Hematopoietic multipotent progenitor cell treated with erythropoietin and hydrocortisone succinate and interleukin-3 and kit ligand, for 8 days (in vitro differentiated cells): ENCODE data around the gene VPS13C.

ENCODE experiments used
- DNase-seq: peaks from one replicate; pipeline ENCODE4 v3.0.0-alpha.2; 2015

The VPS13C gene

DNA sequence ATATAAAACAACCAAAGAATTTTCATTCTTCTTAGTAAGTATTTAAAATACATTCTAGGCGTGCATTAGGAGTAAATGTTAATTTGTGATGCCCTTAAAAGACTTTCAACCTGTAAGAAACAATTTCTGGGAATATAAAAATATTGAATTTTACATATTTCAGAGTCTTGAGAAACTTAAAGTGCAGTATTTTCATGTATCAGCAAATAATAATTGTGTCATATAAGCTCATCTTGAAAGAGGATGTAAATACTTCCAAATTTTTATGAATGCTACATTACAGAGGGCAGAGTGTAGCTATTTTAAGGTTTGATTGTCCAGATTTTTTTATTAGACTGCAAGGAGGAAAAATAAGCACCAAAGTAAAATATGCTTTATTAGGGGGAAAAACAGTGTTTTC is 207.1 kb downstream of the VPS13C start:
- DNase-seq, result no peak

- DNase-seq, result no peak
Observed at GRCh38 chr15:61851955-61852354, 208.3 kb downstream of the VPS13C start.

- DNase-seq, result no peak
Observed at GRCh38 chr15:61849447-61849846, 210.8 kb downstream of the VPS13C start.

DNA sequence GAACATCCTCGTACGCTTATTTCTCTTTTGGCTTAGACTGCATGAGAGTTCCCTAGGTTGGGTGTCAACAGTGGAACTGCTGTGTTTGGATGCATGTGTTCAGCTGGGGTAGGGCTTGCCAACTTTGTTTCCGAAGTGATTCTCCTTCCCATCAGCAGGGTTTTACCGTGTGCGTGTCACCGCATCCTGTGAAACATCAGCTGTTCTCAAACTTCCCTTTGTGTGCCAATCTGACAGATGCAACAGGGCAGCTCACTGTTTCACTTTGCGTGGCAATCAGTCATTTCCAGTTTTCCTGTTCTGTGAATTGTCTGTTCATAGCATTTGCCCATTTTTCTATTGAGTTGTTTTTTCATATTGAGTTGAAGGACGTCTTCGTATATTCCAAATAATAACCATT is 218.8 kb downstream of the VPS13C start:
- no peak for DNase-seq

DNA sequence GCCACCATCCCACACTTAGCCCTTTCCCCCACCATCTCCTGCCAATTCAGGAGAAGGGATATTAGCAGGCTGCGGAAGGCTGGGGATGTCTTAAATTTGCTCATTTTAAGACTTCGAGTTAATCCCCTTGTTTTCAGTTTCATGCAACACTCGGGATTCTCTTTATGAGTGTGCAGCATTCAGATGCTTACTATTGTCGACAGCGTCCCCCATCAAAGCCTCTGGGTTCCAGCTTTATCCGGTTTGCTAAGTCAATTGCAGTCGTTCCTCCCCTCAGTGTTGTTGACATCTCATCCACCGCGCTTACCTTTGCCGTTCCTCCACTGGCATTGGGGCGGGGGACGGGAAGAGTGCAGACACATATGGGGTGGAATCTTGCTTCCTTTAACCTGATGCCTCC is 220.2 kb downstream of the VPS13C start:
- DNase-seq, result no peak

- no peak for DNase-seq
Observed at GRCh38 chr15:61839546-61839945, 220.7 kb downstream of the VPS13C start.

- DNase-seq, result peak; percentile 48
Observed at GRCh38 chr15:61835496-61836106, 224.6 kb downstream of the VPS13C start.

- DNase-seq, result no peak
Observed at GRCh38 chr15:61835029-61835428, 225.2 kb downstream of the VPS13C start.

DNA sequence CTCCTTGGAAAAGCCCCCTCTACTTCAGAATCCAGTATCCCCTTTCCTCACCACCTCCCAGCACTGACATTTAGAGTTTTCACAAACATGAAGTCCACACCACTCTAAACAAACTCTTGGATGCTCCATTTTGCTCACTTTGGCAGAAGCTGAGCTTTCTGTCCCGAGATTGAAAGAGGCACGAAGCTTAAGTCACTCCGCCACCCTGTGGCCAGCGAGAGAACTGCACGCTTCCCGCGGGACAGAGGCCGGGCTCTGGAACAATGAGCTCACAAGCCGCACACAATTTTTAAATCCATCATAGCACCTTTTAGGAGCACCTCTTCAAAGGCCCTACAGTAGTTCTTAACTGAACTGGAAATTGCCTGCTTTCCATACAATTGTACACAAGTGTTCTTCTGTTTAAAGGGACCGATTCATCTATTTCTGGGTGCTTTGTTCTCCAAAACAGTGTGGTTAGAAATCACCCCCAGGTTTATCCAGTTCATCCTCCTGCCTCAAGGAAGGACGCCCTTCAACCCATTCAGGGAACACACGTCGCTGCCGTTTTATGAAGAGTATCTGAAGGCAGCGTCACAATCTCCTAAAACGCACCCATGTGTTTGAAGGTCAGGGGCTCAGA is 226.1 kb downstream of the VPS13C start:
- peak; percentile 62 for DNase-seq

GRCh38 chr15:61832223-61832622 is 228.0 kb downstream of the VPS13C start:
- DNase-seq, result no peak

DNA sequence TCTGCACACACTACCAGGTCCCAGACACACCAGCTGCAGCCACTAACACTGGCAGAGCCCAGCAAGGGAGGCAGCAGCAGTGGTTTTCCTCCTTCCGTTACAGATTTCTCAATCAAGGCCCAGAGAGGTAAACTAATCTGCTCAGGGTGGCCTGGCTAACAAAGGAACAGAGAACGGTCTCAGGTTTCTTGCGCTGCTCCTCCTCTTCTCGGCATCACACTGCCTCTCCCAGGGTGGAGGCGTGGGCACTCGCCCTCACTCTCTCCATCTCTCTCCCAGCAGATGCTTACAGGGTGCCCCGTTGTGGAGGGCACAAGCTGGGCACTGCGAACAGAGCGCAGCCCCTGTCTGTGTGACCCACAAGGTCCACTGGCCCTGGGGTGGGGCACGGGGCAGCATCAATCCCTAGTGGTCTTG is 228.7 kb downstream of the VPS13C start:
- no peak for DNase-seq

- no peak for DNase-seq
Observed at GRCh38 chr15:61830536-61831330, 229.5 kb downstream of the VPS13C start.

GRCh38 chr15:61829514-61829889 is 230.7 kb downstream of the VPS13C start:
- no peak for DNase-seq

DNA sequence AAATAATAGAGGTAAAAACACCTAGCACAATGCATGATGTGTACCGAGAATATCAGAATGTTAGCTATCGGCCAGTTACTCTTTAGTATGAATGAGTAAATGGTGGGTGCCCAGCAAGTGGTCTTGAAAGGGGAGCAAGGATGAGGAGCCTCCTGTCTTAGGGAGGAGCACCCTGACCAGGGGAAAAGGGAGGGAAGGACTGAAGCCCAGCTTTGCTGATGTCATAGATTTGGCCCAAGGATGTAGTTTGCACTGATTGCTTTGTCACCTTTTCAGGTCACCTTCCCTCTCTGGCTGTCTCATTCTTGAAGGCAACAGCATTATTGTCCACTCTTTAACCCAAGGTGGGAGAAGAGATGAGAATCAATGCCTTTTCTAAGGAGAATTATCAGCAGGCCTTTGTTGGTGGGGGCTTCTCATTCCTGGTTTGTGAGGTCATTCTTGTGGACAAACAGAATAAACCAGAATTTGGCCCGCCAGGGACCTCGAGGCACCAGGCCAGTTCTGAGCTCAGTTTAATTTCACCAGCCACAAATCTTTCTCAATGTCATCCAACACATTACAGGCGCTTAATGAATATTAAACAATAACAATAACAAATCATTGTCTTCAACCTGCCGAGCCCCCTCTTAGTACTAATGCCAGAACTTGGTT is 231.3 kb downstream of the VPS13C start:
- DNase-seq, result no peak

DNA sequence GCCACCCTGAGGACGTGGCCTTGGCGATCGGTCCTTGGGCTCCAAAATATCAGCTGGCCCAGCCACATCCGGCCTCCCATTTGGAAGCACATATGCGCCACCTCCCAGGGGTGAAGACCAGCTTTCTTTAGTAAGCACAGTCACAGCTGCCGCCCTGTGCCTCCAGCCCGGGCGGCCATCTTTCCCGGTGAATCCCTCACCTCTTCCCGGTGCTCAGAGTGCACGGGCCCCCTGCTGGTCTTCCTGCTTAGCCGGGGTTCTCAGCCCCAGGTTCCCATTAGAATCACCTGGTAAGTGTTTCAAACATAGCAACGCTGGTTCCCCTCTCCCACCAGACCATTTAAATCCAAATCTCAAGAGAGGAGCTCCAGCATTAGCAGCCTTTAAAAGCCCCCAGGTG is 232.2 kb downstream of the VPS13C start:
- no peak for DNase-seq

DNA sequence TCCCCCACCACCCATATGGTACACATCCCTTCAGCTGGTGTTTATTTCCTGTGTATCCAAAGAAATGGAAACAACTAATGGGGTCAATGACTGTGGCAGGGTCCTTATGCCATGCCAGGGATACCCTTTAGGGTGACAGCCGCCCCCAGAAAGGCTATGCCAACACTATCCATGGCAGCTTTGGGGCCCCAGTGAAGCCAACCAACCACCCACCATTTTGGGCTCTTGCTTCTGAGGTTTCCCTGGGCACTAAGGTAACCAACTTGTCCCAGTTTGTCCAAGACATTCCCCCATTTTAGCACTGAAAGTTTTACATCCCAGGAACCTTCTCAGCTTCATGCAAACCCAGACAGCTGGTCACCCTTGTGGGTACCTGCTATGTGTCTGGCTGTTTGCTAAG is 233.1 kb downstream of the VPS13C start:
- DNase-seq, result no peak

GRCh38 chr15:61824291-61824690 is 236.0 kb downstream of the VPS13C start:
- no peak for DNase-seq

- DNase-seq, result no peak
Observed at GRCh38 chr15:61822511-61822910, 237.7 kb downstream of the VPS13C start.

DNA sequence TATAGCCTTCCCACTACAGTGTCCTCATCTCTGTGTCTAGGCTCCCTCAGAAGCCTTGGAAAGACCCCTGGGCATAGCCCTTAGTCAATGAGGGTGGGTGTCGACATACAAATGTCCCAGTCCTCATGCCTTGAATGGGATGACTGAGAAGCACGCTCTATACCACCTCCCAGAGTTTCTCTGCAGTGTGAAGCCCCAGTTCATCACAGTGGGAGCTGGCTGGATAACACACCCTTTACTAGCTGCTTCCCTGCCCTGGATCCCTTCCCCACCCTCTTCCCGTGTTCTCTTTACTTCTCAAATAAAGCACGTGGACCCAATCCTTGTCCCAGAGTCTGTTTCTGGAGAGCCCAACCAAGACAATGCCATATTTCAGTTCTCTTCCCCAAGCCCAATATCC is 239.3 kb downstream of the VPS13C start:
- DNase-seq, result no peak

DNA sequence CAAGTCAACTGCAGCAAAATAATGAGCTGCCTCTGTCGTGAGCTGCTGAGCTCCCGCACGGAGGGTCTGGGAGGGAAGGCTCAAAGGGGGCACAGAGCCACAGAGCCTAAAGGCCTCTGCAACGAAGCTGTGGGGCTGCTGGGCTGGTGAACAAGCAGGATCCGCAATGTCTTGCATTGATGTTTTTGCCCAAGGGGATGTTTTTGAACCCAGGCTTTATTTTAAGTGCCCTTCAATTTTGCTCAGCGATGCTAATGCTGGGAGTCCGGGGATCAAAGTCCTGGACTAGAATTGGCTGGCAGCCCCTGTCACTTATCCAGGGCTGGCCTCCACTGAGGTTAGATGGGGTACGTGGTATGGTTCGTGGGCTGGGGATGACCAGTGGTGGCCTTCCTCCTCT is 240.0 kb downstream of the VPS13C start:
- no peak for DNase-seq

- DNase-seq, result no peak
Observed at GRCh38 chr15:61819386-61819785, 240.9 kb downstream of the VPS13C start.

DNA sequence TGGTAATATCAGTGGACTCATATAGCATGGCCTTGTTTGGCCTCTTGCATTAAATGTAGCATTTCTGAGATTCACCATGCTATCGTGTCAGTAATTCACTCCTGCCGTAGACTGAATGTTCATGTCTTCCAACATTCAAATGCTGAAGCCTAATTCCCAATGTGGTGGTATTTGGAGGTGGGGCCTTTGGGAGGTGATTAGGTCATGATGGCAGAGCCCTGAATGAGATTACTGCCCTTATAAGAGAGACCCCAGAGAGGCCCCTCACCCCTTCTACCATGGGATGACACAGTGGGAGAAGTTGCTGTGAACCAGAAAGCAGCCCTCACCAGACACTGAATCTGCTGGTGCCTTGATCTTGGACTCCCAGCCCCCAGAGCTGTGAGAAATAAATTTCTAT is 241.4 kb downstream of the VPS13C start:
- DNase-seq, result no peak

GRCh38 chr15:61816856-61817255 is 243.4 kb downstream of the VPS13C start:
- no peak for DNase-seq
